GM18858 (cell line): Measurements from ENCODE around the gene GPAT2.
"Not testable (repeated sequence)": the region's sequence is repeated elsewhere in the genome, so short reads cannot be mapped to it uniquely, and the experiment has no call there.

Source experiments
- ATAC-seq: cut with Tn5 transposase; IDR thresholded peaks from one replicate; pipeline ENCODE4 v1.9.1; 2021; ENCODE audit not compliant: unreplicated experiment

The GPAT2 gene, protein sequence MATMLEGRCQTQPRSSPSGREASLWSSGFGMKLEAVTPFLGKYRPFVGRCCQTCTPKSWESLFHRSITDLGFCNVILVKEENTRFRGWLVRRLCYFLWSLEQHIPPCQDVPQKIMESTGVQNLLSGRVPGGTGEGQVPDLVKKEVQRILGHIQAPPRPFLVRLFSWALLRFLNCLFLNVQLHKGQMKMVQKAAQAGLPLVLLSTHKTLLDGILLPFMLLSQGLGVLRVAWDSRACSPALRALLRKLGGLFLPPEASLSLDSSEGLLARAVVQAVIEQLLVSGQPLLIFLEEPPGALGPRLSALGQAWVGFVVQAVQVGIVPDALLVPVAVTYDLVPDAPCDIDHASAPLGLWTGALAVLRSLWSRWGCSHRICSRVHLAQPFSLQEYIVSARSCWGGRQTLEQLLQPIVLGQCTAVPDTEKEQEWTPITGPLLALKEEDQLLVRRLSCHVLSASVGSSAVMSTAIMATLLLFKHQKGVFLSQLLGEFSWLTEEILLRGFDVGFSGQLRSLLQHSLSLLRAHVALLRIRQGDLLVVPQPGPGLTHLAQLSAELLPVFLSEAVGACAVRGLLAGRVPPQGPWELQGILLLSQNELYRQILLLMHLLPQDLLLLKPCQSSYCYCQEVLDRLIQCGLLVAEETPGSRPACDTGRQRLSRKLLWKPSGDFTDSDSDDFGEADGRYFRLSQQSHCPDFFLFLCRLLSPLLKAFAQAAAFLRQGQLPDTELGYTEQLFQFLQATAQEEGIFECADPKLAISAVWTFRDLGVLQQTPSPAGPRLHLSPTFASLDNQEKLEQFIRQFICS

DNA sequence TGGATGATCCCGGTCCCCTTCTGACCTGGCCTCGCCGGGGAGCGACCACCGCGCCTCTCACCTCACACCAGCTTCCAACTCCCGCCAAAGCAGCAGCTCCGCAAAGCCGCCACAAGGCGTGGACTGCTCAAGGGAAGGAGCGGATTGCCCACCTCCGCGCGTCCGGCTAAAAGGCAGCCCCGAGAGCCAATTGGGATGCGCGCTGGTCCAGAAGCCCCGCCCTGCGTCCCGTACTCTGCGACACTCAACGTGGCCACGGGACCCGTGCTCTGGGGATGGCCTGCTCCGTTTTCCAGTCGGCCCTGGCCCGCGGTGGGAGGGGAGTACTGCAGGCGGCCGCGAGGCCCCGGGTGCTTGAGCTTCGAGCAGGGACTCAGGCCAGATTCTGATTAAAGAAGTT lies at the start of gene GPAT2:
GPAT2 (minus strand) TSS at position 125 of the 400 bp plus-strand sequence. CDS start 2,557 bp downstream, outside the sequence.
- ATAC-seq: not testable (repeated sequence)

DNA sequence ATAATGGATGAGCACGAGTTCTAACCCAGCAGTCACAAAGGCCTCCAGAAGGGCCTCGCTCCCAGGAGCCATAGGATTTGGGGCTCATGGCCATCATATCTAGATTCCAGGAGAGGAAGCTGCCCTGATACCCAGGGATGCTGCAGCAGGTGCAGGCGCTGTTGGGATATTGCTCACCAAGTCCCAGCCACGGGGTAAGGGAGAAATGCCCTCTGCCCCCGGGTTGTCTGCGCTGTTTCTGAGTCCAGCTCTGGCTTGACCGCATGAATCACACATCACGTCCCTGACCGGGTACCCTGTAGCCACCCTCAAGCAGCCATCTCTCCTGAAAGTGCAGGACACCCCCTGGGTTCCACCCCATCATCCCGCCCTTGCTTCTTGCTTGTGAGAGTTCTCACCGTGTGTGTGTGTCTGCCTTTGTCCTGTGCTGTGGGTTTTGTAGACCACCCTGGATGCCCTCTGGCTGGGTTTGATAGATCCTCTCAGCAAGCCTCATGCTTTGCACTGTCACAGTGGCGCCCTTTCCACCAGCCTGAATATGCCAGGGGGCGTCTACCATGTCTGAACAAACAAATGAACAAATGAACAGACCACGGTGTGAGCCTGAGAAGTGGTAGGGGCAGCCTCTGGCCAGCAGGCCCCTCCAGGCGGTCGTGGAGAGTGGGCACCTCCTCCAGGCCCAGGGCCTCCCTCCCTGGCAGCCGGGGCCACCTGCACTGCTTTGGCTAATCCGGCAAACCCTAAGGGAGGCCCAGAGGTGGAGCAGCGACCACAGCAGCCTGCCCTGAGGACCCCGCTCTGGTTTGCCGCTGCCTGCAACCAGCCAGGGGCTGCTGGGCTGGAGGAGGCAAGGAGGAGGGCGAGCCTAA lies 49.5 kb upstream of the GPAT2 start:
- no peak for ATAC-seq

DNA sequence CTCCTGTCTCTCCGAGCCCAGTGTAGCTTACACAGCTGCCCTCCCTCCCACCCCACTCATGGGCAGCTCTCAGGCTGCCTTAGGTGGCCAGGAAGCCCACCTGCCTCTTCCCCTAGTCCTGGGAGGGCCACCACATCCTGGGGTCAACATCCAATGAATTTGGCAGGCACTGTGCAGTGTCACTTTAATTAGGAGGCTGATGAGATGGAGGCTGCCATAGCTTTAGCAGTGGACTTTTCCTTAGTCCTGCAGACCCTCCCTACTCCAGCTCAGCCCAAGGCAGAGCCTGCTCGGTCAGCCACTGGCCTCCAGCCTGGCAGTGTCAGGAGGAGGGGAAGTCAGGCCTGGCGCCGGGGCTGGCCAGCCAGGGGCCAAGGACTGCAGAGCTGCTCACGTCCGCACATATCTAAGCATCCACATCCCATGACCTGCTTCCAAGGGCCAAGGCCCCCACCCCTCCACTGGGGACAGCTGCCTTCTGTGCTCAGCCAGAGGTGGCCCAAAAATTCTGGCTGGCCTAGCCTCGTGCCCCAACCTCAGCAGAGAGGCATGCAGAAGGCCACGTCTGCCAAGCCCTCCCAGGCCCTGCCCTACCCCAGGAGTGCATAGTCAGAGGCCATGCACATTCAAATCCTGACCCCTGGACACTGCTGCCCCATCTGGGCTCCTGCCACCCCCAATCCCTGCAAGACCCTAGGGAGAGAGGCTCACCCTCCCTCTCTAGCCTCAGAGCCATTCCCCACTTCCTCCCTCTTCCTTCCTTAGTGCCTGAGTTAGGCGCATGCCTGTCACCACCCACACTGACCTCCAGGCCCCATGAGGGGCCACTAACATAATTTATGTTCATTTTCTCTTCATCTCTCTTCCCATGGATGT lies 48.6 kb upstream of the GPAT2 start:
- ATAC-seq: no peak

DNA sequence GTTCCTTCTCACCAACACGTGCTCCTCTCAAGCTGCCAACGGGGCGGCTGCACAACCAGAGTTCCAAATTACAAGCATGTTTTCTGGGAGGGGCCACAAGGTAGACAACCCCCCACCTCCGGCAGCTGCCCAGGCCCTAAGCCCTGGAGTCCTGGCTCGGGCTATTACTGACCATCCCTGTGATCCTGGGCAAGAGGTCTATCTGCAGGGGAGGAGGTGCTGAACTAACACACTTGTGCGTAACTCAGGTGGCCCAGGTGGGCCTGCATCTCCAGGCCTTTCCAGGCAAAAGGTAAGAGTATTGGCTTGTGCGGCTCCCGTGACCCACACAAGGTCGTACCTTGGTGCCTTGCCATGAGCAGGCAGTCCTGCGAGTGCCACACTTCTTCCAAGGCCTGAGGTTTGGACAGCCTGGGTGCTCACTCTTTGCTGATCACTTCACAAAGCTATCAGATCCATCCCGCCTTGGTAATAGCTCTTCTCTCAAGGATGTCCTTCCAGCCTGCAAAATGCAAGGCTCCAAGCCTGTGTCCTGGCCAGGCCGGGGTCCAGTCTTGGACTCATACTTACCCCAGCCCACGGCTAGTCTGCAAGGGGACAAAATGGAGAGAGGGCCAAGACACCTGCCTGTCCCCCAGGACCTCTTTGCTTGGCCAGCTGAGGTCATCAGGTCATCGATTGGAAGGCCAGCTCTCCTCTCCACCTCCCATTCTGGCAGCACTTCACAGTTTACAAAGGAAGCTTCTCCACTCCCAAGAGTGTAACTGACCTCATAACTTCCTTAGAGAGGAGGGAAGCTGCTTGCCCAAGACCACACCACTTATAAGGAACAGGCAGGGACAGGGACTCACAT lies 47.7 kb upstream of the GPAT2 start:
- ATAC-seq: no peak

DNA sequence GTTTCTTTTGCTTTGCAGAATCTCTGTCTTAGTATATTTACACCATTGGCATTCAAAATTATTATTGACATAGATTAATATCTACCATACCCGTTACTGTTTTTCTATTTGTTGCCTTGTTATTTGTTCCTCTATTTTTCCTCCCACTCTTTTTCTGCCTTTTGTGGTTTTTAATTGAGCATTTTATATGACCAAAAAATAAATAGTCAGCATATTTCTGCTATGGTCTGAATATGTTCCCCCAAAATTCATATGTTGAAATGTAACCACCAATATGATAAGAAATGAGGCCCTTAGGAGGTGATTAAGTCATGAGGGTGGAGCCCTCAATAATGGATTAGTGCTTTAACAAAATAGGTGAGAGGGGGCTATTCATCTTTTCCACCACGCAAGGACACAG lies 46.3 kb upstream of the GPAT2 start:
- ATAC-seq: no peak

DNA sequence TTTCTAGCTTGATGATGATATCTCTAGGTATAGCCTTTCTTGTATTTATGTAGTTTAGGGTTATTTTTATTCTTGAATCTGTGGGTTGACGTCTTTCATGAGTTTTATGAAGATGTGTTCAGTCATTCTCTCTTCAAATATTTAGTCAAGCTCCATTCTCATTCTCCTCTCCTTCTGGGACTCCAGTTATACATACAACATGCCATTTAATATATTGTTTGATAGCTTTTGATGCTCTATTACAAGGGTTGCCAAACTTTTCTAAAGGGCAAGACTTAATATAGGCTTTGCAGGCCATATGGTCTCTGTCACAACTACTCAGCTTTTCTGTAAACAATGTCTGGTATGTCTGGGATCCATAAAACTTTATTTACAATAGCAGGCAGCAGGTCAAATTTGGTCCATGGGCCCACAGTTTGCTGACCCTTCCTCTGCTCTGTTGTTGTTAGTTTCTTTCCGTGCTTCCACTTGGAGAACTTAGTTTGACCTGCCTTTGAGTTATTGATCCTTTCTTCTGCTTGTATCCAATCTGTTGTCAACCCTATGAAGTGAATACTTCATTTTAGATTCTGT lies 40.6 kb upstream of the GPAT2 start:
- no peak for ATAC-seq

DNA sequence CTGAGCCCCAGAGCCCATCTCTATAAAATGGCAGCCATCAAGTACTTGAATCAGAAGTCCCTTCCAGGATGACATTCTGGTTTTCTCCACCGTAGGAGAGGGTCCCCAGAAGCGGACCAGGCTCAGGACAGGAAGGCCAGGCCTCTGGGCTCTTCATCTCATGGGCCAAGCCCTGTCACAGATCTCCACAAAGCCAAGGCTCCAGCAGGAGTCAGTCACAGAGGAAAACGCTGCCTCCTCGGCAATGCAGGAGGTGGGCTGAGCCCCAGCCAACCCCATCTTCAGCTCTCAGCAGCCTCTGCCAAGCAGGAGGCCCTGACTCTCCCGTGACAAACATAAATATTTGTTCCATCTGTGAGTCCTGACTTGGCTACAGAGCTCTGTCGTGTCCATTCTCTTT lies 39.4 kb upstream of the GPAT2 start:
- no peak for ATAC-seq

DNA sequence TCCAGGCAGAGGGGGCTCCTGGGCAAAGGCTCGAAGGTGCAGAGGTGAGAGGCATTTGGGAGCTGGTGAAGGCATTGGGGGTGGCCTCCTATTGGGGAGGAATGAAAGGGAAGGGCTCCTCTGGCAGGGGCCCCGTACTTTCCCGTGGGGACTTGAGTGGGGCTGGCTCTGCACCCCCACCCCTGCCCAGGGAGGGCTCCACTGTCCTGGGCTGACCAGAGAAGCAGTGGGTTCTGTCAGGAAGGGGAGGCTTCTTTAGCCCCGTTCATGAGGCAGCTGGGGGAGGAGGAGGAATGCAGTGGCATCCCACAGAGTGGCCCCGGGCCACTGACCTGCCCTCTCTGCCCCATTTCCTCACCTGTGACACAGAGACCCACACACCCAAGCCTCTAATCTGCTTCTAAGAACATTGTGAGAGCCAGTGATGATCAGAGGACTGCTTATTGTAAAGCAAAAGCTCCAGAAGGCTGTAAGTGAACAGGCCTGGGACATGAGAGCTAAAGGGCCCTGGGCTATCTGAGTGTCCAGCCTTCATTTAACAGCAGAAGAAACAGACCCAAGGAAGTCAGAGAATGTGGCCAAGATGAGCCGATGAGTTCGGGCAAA lies 38.6 kb upstream of the GPAT2 start:
- ATAC-seq: no peak

DNA sequence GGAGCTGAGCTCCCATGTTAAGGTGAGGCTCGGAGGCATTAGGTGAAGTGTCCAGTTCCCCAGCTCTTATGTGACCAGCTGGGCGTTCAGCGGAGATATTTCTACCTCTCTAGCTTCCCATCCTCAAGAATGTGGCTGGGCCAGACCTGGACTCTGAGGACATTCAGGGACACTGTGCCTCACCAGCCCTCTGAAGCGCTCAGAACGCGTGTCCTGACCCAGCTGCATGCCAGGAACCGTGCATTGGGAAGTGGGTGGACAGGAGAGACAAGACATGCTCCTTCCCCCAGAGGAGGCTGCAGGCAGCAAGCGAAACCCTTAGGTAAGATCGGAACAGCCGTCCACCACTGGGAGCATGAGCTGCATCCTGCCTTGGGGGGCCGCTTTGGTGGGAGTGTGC lies 38.0 kb upstream of the GPAT2 start:
- no peak for ATAC-seq

DNA sequence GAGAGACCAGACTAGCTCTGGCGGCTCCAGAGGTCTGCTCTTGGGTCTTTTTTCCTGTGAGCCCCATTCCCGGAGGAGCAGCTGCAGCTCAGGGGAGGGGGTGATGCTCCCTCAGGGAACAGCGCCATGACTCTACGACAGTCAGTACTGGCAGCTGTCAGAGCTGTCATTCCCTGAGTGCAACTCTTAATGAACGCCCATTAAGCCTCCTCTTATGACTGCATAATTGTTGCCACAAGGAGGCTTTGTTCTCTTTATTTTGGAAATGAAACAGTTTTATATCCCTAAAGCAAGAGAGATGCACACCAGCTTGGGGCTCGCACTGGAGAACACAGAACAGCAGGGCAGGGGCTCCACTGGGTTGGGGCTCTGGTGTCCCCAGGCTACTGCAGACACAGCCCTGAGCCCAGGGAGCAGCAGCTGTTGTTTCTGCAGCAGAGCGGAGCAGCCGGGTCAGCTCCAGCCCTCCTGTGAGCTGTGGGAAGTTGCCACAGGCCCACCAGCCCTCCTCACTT lies 37.3 kb upstream of the GPAT2 start:
- ATAC-seq: not testable (repeated sequence)

DNA sequence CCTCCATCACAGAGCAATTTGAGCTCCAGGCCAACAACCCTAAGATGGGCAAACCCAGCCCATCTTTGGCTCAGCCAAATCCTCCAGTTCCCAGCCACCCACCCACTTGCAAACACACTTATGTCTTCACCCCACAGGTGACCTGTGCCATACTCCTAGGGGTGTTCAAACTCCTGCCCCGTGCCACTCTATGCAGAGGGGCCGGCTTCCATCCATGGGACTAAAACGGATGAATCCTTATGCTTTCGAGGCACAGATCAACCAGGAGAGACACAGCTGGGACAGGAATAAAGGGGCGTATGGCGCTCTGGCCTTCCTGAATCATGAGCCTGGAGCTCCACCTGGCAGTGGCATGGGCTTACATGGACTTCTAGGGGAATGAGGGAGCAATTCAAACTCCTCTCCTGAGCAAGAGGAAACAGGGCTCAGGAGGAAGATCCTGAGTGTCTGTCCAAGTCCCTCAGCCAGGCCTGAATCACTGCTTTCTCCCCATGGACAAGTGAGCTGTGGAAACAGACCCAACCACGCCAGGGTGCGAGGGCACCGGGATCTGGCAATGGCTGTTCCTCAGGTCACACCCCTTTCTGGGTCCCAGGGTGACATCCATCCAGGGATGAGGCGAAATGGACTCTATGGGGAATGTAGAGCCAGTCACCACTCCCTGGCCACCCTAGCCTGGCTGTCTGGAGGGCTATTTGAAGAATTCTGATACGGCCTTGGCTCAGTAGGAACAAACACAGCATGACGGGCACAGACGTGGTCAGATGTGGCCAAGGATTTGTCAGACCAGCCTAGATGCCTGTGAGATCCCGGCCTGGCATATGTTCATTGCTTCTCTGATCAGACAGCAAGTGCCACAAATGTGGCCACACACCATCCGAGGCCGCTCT lies 36.6 kb upstream of the GPAT2 start:
- not testable (repeated sequence) for ATAC-seq

DNA sequence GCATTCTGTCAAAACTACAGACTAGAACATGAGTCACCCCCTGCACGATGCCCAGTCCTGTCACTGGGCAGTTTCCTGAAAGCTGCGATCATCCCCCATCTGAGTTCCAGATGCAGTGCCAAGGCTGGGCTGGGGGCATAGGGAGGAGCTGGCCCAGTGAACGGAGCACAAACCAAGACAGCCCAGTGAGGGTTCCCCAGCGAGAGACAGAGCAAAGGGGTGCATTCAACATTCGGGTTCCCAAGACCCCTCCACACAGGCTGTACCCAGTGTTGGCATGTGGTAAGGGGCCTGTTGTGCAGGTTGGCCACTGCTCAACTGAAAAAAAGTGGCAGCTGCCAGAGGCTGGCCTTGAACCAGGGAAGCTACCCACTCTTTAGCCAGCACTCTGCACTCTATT lies 35.6 kb upstream of the GPAT2 start:
- ATAC-seq: not testable (repeated sequence)

DNA sequence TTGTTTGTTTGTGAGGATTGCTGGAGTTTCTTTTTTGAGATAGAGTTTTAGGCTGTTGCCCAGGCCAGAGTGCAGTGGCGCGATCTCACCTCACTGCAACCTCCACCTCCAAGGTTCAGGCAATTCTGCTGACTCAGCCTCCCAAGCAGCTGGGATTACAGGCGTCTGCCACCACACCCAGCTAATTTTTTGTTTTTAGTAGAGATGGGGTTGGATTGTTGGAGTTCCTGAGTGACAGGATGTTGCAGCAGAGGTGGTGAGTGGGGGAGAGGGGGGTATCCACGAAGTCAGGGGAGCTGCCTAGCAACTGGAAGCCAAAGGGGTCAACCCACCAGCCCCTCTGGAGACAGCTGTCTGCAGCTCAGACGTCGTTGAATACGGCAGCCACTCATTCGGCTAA lies 35.2 kb upstream of the GPAT2 start:
- ATAC-seq: not testable (repeated sequence)

DNA sequence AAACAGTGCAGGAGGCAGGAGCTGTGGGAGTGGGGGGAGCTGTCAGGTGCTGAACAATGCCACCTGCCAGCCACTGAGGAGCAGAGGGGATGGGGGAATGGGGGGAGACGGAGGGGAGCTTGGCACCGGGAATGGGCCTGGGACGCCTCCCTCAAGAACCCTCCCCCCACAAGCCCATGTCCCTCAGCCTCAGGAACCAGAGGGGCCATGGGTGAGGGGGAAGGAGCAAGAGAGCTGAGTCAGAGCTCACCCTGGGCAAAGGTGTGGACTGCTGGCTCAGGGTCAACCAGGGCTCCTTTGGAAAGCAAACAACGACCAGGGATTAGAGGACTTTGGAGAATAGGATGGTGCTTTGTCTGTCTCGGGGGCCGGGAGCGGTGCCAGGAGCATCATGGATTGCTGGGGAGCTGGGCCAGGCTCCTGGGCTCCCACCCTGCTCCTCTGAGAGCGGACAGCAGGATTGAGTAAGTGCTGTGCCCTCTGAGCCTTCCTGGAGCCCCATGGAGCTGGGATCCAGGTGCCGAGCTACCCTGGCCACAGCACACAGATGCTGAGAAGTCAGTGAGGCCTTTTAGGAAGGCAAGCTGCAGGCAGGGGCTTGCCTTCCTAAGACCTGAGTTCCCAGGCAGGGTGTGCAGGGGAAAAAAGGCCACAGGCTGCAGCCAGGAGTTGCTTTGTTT lies 33.3 kb upstream of the GPAT2 start:
- ATAC-seq: not testable (repeated sequence)

DNA sequence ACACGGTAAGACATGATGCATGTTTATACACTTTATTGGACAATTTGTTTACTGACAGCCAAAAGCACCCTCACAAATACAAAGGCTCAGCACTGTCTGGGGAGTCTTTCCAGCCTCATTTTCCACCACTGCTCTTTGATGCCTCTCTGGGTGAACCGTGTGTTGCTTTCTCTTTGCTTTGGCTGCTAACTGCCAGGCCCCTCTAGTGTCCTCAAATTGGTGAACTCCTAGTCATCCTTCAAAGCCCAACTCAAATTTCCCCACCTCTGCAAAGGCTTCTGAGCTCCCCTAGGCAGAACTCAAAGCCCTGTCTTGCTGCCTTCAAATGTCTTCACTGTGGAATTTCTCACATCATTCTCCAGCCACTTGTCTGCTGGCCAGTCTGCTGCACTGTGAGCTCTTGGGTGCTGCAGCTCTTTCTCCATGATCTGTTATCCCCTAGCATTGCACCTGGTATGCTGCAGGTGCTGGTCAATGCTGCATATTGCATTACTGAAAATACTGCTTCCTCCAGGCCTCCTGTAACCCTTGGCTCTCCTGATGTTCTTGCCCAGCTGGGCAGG lies 32.5 kb upstream of the GPAT2 start:
- ATAC-seq: not testable (repeated sequence)

DNA sequence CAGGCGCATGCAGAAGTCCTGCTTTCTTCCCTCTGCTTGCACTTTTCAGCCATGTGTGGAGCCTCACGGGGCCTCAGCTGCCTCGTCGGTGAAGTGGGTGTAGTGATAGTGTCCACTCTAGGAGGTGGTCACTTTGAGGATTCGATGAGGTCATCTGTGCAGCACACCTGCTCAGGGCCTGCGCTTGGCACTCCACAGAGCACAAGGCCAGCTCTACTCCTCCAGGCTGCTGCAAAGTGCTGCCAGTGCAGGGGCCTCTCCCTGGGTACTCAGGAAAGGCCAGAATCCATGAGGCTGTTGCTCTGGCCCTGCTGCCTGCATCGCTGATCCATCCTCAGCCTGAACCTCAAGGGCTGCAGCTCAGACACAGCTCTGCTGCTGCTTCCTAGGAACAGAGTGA lies 31.8 kb upstream of the GPAT2 start:
- not testable (repeated sequence) for ATAC-seq
